GM18502 (cell line): ENCODE measurements around the gene GABBR2.

Source experiments
- ATAC-seq: cut with Tn5 transposase; IDR thresholded peaks from one replicate; pipeline ENCODE4 v1.9.1; 2021; ENCODE audit warnings: mild to moderate bottlenecking; ENCODE audit not compliant: unreplicated experiment, poor library complexity

GABBR2 gene

GRCh38 chr9:98318834-98319478 lies 389.8 kb downstream of the GABBR2 start:
- ATAC-seq, result no peak

- no peak for ATAC-seq
Measured at GRCh38 chr9:98318041-98318790, 390.5 kb downstream of the GABBR2 start.

GRCh38 chr9:98317134-98317857 lies 391.4 kb downstream of the GABBR2 start:
- ATAC-seq, result no peak

DNA sequence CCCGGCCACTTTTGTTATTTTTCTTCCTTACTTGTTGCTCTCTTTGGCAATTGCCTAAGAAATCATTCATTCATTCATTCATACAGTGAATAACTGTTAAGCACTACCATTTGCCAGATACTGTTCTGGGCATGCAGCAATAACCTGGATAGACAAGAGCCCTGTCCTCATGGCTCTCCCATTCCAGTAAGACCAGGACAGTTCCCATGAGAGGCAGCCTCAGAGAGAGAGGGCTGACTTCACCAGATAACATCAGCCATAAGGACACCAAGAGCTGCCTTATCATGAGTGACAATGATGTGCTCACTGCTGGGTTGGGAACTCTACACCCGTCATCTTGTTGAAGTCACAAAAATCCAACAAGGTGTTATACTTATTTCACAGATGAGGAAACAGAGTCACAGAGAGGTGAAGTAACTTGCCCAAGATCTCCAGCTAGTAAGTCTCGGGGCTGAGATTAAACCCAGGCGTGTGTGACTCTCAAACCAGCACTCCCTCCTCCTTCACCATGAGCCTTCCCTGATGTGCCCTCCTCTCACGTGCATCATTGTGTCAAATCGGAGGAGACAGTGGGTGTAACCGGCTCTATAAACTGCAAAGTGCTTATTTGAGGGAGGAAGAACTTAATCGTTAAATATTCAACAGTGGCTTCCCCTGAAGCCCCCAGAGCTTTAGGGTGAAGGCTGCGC lies 392.1 kb downstream of the GABBR2 start:
- no peak for ATAC-seq

DNA sequence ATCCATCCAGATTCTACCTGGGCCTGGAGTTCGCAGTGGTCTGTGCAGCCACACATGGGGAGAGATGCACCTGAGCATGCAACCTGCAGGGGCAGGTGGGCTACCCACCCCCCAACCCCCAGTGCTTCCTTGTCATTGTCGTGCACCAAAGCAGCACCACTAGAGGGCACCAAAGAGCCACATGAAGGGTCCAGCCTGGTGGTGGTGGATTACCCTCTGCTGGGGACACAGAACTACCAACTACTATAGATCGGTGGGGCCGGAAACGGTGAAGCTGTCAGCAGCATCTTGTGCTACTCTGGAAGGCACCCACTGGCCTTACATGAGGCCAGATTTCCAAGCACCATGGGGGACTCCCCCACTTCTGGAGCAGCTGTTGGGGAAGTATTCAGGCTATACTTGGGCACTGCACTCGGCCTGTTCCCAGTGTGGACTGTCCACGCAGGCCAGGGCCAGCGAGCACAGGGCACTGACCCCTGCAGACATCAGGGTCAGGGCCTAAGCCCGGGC lies 393.1 kb downstream of the GABBR2 start:
- no peak for ATAC-seq

DNA sequence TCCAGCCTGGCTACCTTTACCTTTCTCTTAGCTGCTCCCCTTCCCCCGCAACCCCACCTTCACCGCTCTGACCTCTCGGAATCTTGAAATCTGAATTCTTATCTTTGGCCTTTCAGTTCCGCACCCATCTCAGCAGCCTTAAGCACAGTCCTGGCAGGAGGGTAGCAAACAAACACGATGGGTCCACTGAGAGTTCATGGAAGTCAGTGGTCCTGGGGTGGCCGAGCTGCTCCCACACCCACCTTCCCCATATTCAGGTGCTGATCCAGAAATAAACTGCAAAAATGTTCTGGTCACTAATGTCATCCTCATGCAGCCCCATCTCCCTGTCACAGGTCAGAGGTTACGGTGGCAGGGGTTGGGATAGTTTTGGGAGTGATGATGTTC lies 393.7 kb downstream of the GABBR2 start:
- no peak for ATAC-seq

GRCh38 chr9:98314381-98315066 lies 394.2 kb downstream of the GABBR2 start:
- ATAC-seq, result no peak

DNA sequence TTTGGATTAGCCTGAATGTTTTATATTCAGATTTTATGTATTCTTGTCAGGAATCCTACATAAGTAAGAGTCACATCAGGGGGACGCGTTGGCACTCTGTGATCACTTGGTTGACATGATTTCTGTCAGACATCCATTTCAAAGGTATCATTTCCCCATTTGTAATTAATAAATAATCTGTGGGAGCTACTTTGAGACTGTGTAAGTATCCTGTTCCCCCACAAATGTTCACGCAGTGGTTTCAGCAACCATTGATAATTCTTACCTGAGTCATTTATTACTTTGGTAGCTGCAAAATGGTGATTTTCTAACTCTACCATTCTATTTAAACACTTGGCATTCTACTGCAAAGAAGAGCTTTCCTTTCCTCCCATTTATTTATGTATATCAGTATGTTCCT lies 396.4 kb downstream of the GABBR2 start:
- ATAC-seq, result no peak

DNA sequence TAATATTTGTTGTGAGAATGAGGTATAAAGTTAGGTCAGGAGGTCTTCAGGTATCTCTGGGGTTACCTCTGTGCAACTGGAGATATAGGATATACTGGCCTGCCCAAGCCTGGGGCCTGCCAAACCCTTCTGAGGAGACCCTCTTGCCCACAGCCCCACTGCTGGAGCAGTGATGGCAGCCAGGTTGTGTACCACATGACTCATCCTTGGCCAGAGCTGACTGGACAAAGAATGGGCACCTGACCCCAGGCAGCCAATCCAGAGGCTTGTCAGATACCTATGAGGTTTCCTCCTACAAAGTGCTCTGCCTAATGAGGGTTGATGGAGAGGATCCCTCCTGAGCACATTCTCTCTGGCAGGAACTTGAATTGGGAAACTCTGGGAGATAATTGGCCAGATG lies 397.2 kb downstream of the GABBR2 start:
- no peak for ATAC-seq

DNA sequence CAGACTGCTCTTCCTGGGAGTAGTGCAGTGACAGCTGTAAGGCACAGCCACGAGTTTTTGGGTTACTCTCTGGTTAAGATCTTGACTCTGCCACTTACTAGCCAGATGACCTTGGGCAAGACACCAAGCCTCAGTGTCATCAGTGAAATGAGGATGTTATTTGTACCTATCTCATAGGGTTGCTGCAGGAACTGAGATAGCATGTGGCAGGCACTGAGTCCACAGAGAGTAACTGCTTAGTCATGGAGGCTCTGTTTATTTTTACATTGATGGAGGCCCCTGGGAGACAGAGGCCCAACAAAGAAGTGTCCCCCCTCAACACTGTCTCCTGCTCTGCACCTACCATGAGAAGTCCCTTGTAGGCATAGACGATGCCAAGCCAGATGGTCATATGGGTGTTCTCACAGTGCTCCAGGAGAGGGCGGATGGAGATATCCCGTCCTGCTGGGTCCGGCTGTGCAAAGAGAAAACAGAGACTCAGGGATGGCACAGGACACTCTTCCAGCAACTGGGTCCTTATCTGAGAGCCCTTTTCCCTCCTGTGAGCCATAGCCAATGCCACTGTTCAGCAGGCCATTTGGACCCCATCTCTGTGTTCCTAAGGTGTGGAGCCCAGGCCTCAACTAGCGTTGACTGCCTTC lies 397.9 kb downstream of the GABBR2 start:
- no peak for ATAC-seq

- ATAC-seq, result no peak
Measured at GRCh38 chr9:98306384-98307145, 402.2 kb downstream of the GABBR2 start.

DNA sequence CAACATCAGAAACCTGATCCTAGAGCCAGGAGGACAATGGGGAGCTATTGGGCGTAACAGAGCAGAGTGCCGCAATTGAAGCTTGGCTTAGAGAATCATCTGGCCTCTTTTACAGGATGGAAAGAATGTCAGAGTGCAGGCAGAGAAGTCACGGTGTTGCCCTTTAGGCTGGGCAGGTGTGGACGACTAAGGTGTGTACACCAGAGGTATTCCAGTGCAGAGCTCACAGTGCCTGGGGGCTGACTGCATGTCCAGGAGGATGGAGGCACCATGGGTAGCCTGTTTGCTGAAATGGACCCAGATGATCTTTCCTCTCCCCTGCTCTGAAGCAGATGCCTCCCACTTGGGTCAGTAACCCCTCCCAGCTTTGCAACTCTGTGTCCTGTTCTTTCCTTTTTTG lies 404.4 kb downstream of the GABBR2 start:
- no peak for ATAC-seq

DNA sequence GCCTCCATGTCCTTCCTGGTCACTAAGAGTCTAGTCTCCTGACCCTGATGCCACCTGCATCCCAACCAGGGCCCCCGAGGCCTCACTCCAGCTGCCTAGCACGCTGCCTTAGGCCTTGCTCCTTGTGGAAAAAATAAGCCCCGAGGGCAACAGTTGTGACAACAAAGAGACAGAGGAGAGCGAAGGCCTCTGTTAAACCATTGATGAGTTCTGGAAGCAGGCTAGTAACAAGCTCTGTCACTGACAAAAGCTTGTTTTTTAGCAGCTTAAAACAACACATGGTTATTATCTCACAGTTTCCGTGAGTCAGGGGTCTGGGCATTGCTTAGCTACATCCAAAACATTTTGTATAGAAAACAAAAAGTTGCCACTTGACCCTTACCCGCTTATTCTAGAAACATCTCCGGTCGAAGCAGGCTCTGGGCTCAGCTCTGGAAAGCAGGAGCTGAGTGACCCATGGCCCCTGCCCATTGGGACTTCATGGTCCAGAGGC lies 405.1 kb downstream of the GABBR2 start:
- ATAC-seq, result no peak

GRCh38 chr9:98302938-98303632 lies 405.6 kb downstream of the GABBR2 start:
- ATAC-seq, result no peak

GRCh38 chr9:98302150-98302549 lies 406.6 kb downstream of the GABBR2 start:
- ATAC-seq, result no peak

DNA sequence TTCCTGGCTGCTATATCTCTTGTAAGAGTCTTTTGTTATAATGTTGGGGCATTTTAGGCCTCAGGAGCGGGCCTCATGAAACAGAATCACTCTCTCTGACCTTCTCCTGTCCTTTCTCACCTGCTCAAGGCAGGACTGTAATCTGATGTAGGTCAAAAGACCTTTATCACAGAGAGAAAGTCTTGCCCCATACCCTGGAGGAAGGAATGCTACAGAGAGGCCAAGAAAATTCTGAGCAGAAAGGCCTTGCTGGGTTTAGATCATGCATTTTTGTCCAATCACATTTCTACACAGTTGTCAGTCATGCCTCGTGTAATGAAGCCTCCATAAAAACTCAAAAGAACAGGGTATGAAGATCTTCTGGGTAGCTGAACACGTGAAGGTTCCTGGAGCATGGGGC lies 408.1 kb downstream of the GABBR2 start:
- ATAC-seq, result no peak

DNA sequence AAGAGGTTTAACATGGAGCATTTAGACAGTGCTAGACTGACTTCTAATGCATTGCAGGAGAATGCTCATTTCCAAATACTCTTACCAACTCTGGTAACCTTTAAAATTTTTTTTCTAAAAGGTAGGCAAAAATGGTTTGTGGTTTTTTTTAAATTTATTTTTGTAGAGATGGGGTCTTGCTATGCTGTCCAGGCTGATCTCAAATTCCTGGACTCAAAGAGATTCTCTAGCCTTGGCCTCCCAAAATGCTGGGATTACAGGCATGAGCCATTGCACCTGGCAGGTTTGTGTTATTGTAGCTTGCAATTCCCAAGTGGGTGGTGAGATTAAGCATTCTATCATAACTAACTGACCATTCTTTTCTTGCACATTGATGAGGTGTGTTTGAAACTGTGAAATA lies 410.3 kb downstream of the GABBR2 start:
- ATAC-seq, result no peak

DNA sequence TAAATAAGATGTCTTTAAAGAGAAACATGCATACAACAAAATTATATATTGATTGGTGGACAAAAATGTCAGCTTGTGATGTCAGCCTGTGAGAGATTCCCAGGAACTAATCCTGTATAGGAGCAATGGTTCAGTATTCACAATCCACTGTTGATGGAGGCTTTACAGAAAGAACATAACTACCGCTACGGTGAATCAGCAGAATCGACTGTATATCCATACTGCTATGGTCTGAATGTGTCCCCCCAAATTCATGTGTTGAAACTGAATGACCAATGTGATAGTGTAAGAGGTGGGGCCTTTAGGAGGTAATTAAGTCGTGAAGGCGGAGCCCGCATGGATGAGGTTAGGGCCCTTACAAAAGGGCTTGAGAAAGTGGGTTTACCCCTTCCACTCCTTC lies 412.9 kb downstream of the GABBR2 start:
- ATAC-seq, result no peak
